NT2/D1 (cell line): Measurements from ENCODE around the gene PPOX.

Experiments
- SUZ12 ChIP-seq: IDR thresholded peaks from 2 replicates; pipeline ENCODE4 v1.6.1; 2011; ENCODE audit not compliant: insufficient read length, insufficient read depth; ENCODE audit errors: extremely low read depth
- YY1 ChIP-seq: IDR thresholded peaks from 2 replicates; pipeline ENCODE4 v1.6.1; 2011; ENCODE audit not compliant: insufficient read length, insufficient read depth
- ZNF274 ChIP-seq: IDR thresholded peaks from 2 replicates; pipeline ENCODE4 v1.6.1; 2011; ENCODE audit warnings: mild to moderate bottlenecking, low read depth, low read length

- TF ChIP-seq YY1 (no peak), ZNF274 (no peak), SUZ12 (no peak)
Measured at GRCh38 chr1:161187311-161187710, 21.1 kb downstream of the PPOX start.
